Transverse colon (tissue), 4 donors: Measurements from ENCODE around the gene CHRNB1. TPM values are rescaled to one million over a fixed set of nuclear protein-coding genes. Genes with fewer than 3 reads are reported as not detected.

Source experiments
- DNase-seq: peaks from one replicate; pipeline ENCODE4 v3.0.0-alpha.2; 2019
- H3K27ac ChIP-seq, 4 donors: fragments of 200-600 bp; sonication (generic); 2 replicates each; pipeline ENCODE4 v1.5.1; 2016 to 2018; ENCODE audit warnings: inconsistent platforms in 4 of 4
- H3K27me3 ChIP-seq: fragments of 200-600 bp; sonication (generic); 2 replicates; pipeline ENCODE4 v1.5.1; 2017; ENCODE audit warnings: inconsistent platforms
- H3K36me3 ChIP-seq, 4 donors: fragments of 200-600 bp; sonication (generic); 2 replicates each; pipeline ENCODE4 v1.5.1; 2017 to 2019; ENCODE audit warnings: inconsistent platforms in 4 of 4
- H3K4me1 ChIP-seq, 4 donors: fragments of 200-600 bp; sonication (generic); 2 replicates each; pipeline ENCODE4 v1.5.1; 2017 to 2020; ENCODE audit warnings: inconsistent platforms in 4 of 4
- H3K4me3 ChIP-seq, 4 donors: fragments of 200-600 bp; sonication (generic); 1 replicate in 1 of 4; 2 replicates in 3 of 4; pipeline versions ENCODE4 v1.5.1 to v1.6.1; 2017 to 2019; ENCODE audit warnings: inconsistent platforms in 4 of 4
- H3K9me3 ChIP-seq, 2 donors: fragments of 200-600 bp; sonication (generic); 2 replicates each; pipeline ENCODE4 v1.5.1; 2017 to 2019; ENCODE audit warnings: inconsistent platforms in 2 of 2
- EP300 ChIP-seq: sonication (generic); formaldehyde crosslinking; IDR thresholded peaks from one replicate; pipeline ENCODE4 v1.6.1; 2017; ENCODE audit warnings: antibody characterized with exemption, low read depth
- POLR2A ChIP-seq: fragments of 450-650 bp; IDR thresholded peaks from one replicate; pipeline ENCODE4 v1.6.1; 2016; ENCODE audit warnings: antibody characterized with exemption, mild to moderate bottlenecking, moderate library complexity
- POLR2AphosphoS5 ChIP-seq, 3 donors: sonication (generic); formaldehyde crosslinking; IDR thresholded peaks; one replicate each; pipeline ENCODE4 v1.6.1; 2016; ENCODE audit warnings: antibody characterized with exemption in 3 of 3
- WGBS, 2 donors: methylation state at CpG; one replicate each; pipeline ENCODE4 v1.1.5; 2018; ENCODE audit warnings: low coverage in 1 of 2; 5-methylcytosine and 5-hydroxymethylcytosine counted together
- in situ Hi-C, 4 donors: fragments of 200-750 bp; cut with MboI; loops; one replicate each; pipeline versions ENCODE4 v1.15.0 to v1.15.1; 2017; ENCODE audit warnings: low sequenced_read_pairs in 3 of 4, low pct_ligation_motif_present in 1 of 4, low pct_unique_long_range_greater_than_20kb in 1 of 4
- intact Hi-C: fragments of 100-400 bp; cut with DNase I; formaldehyde crosslinking; loops from one replicate; pipeline ENCODE4 v1.15.1; 2023; ENCODE audit warnings: low total_unique reads
- total RNA-seq, 4 donors: library from RNA; depleted of rRNA; stranded (reverse); fragments of >200 nt; gene quantifications; one replicate each; pipeline ENCODE4 v1.1.0, GENCODE V29; 2016
- TF ChIP-seq, protein P1 (sequence below), 5 experiments: fragments of 200-600 bp in 3 of 5; fragments of 450-650 bp in 2 of 5; sonication (generic) in 3 of 5; IDR thresholded peaks; 1 replicate in 2 of 5; 2 replicates in 3 of 5; pipeline ENCODE4 v1.5.1; 2016 to 2017; ENCODE audit warnings: antibody characterized with exemption in 5 of 5, inconsistent platforms in 3 of 5, mild to moderate bottlenecking in 2 of 5, moderate library complexity in 1 of 5

CHRNB1 gene
- 10 to 100 TPM in 1 of 4 donors, 1 to 10 TPM in 2, not detected in 1; 5.8 to 10.3 (median 8.9) TPM for total RNA-seq

DNA sequence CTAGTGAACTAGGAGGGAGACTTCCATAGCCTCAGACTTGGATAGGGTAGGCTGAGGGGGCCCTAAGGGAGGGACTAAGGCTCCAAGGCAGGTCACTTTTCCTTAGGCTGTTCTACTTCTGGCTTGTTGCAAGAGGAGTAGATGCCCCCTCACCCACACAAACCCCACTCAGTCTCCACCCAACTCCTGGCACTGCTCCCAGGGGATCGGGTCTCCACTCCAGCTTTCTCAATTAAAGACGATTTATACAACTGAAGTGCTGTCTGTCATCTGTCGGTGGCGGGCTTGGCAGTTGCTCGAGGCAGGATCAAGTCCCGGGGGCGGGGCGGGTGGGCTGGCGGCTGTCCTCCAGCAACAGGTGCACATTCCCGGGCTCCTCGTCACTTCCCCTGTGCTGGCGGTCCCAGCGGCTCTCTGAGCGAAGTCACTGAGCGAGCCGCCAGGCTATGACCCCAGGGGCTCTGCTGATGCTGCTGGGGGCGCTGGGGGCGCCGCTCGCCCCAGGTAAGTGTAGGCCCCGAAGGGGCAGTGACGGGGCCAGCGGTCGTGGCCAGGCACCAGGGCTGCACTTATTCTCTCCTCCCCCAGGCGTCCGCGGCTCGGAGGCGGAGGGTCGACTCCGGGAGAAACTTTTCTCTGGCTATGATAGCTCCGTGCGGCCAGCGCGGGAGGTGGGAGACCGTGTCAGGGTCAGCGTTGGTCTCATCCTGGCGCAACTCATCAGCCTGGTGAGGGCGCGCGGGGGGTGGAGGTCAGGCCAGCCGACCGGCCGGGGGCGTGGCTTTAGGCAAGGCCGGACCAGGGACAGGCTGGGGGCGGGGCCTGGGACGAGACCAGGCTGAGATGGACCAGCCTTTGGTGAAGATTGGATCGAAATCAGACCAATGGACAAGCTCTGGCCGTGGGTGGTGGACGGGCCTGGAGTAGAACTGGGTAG, at the start of gene CHRNB1:
CHRNB1 (plus strand) TSS at position 380 of the 937 bp plus-strand sequence; CDS start at position 447, 67 bp downstream.
- peak; percentile 87 for DNase-seq
- Histone ChIP-seq H3K36me3 (no peaks in the 10 kb centered on the region), H3K27me3 (peaks cover 64% of the 10 kb centered on the region), H3K9me3 (no peaks in the 10 kb centered on the region), H3K4me3 (peak within 1 kb of the TSS; percentile 14 to 44 (median 30)), H3K27ac (peak within 1 kb of the TSS in 2 of 4 donors; percentile 36 to 49), H3K4me1 (peaks cover 7 to 31% (median 18%) of the 10 kb centered on the region in 4 donors)
- no peak for TF ChIP-seq POLR2AphosphoS5 (IDR thresholded peaks at IDR 0.05)
- TF ChIP-seq, protein P1, sequence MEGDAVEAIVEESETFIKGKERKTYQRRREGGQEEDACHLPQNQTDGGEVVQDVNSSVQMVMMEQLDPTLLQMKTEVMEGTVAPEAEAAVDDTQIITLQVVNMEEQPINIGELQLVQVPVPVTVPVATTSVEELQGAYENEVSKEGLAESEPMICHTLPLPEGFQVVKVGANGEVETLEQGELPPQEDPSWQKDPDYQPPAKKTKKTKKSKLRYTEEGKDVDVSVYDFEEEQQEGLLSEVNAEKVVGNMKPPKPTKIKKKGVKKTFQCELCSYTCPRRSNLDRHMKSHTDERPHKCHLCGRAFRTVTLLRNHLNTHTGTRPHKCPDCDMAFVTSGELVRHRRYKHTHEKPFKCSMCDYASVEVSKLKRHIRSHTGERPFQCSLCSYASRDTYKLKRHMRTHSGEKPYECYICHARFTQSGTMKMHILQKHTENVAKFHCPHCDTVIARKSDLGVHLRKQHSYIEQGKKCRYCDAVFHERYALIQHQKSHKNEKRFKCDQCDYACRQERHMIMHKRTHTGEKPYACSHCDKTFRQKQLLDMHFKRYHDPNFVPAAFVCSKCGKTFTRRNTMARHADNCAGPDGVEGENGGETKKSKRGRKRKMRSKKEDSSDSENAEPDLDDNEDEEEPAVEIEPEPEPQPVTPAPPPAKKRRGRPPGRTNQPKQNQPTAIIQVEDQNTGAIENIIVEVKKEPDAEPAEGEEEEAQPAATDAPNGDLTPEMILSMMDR (IDR thresholded peaks at IDR 0.05), result peak in 2 of 5 experiments; percentile 20 to 22
- TF ChIP-seq POLR2A, result no peak
- no peak for TF ChIP-seq EP300
- WGBS, 2 donors, result 9 to 60% methylated on average over 1 to 36 of the region's 51 CpGs
- intact Hi-C loops (no loop called here), in situ Hi-C loops (no loop called here)

DNA sequence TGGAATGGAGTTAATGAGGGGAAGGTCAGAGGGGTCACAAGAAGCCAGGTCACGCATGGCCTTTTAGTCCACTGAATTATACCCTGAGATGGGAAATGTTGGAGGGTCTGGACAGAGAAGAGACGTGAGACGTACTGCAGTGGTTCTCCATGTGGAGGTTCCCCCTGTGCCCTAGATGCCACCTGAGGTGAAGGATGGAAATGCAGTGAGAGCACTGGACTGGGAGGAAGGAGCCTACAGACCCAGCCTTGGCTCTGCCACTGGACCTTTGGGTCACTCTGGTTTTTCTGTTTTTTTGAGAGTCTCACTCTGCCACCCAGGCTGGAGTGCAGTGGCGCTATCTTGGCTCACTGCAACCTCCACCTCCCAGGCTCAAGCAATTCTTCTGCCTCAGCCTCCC, 48.7 kb upstream of the CHRNB1 start:
- no peak for DNase-seq
- Histone ChIP-seq H3K4me3 (no peak overlapping the region), H3K27me3 (no peaks in the 10 kb centered on the region), H3K4me1 (peaks cover 11 to 22% (median 17%) of the 10 kb centered on the region in 4 donors), H3K9me3 (no peaks in the 10 kb centered on the region), H3K36me3 (no peaks in the 10 kb centered on the region), H3K27ac (no peak overlapping the region)
- no peak for TF ChIP-seq EP300
- TF ChIP-seq, protein P1 (IDR thresholded peaks at IDR 0.05), result no peak
- TF ChIP-seq POLR2AphosphoS5 (IDR thresholded peaks at IDR 0.05), result no peak
- no peak for TF ChIP-seq POLR2A
- intact Hi-C loops (no loop called here), in situ Hi-C loops (no loop called here)
- 80 to 96% methylated on average over 3 to 4 of the region's 4 CpGs for WGBS, 2 donors

GRCh38 chr17:7398612-7399011, 46.2 kb upstream of the CHRNB1 start:
- no peaks in the 10 kb centered on the region for H3K36me3 ChIP-seq
- H3K4me3 ChIP-seq, result no peak overlapping the region
- H3K27ac ChIP-seq, result no peak overlapping the region
- in situ Hi-C loops, result no loop called here
- H3K9me3 ChIP-seq, result no peaks in the 10 kb centered on the region
- no peaks in the 10 kb centered on the region for H3K27me3 ChIP-seq
- no peak for TF ChIP-seq EP300
- TF ChIP-seq POLR2AphosphoS5 (IDR thresholded peaks at IDR 0.05), result no peak
- TF ChIP-seq, protein P1 (IDR thresholded peaks at IDR 0.05), result no peak
- no peak for TF ChIP-seq POLR2A
- DNase-seq, result no peak
- 79 to 83% methylated on average over 2 of the region's 2 CpGs for WGBS, 2 donors
- intact Hi-C loops, result no loop called here
- H3K4me1 ChIP-seq, result peaks cover 20 to 27% (median 25%) of the 10 kb centered on the region in 4 donors

DNA sequence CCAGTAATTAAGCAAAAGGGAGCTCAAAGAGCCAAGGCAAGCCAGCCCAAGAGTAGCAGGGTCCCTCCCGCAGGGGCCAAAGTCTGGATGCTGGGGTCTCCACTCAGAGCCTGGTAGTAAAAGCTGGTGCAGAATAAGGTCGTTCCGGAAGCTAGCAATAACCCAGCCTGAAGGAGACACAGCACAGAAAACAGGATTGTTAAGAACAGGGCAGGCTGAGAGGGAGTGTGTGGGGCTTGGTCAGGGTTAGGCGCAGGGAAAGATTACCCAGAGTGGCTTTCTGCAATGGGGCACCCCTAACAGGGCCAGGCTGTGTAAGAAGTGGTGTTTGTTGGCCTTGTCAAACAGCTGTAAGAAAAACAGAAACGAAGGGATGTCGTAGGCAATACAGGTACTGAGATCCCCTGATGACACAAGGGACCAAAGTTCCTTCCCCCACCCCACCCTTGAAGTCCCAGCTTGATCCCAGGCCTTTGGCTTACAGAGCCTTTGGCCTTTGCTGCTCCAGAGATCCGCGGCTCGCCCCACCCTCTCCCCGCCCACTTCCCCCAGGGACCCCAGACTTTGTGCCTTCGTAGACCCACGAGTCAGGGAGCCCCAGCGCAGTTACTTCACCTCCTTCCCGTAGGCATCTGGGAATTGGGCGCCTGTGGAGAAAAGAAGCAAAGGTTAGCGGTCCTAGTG, 41.7 kb upstream of the CHRNB1 start:
- H3K4me3 ChIP-seq, result peak overlapping the region; percentile 50 to 73 (median 58)
- peak overlapping the region; percentile 86 to 98 (median 94) for H3K27ac ChIP-seq
- peaks cover 17% of the 10 kb centered on the region for H3K27me3 ChIP-seq
- intact Hi-C loops, result no loop called here
- in situ Hi-C loops, result no loop called here
- H3K9me3 ChIP-seq, result no peaks in the 10 kb centered on the region
- TF ChIP-seq POLR2A (peak; percentile 3), EP300 (no peak), POLR2AphosphoS5 (IDR thresholded peaks at IDR 0.05) (peak in 2 of 3 donors; percentile 41 to 44)
- TF ChIP-seq, protein P1 (IDR thresholded peaks at IDR 0.05), result no peak
- no peaks in the 10 kb centered on the region for H3K36me3 ChIP-seq
- DNase-seq, result peak; percentile 75
- H3K4me1 ChIP-seq, result peaks cover 13 to 32% (median 22%) of the 10 kb centered on the region in 4 donors
- WGBS, 2 donors, result 7 to 8% methylated on average over 2 to 14 of the region's 16 CpGs
